HepG2 (cell line): ENCODE measurements around the gene THOC6. TPM values are rescaled to one million over a fixed set of nuclear protein-coding genes. Genes with fewer than 3 reads are reported as not detected.

Experiments
- ASH2L ChIP-seq: fragments of 300-600, 200-600 bp; sonication (generic); IDR thresholded peaks from 2 replicates; pipeline ENCODE4 v1.7.0; 2017; ENCODE audit warnings: low read depth, mild to moderate bottlenecking, moderate library complexity, mixed read lengths, low read length; ENCODE audit not compliant: insufficient read length
- BRCA1 ChIP-seq: sonication (generic); formaldehyde crosslinking; IDR thresholded peaks from 2 replicates; pipeline ENCODE4 v1.4.0; 2020; ENCODE audit warnings: missing genetic modification reagents
- GATAD1 ChIP-seq: IDR thresholded peaks from 2 replicates; pipeline ENCODE4 v1.6.1; 2016; ENCODE audit warnings: missing genetic modification reagents, missing compliant biosample characterization
- KLF16 ChIP-seq, 2 experiments: sonication (generic) in 1 of 2; formaldehyde crosslinking in 1 of 2; IDR thresholded peaks; 2 replicates each; pipeline versions ENCODE4 v1.6.1 to v1.8.0; 2016 to 2023; ENCODE audit warnings: missing genetic modification reagents in 2 of 2, missing compliant biosample characterization in 1 of 2
- SMAD3 ChIP-seq: sonication (generic); formaldehyde crosslinking; IDR thresholded peaks from 2 replicates; pipeline ENCODE4 v1.4.0; 2020; ENCODE audit warnings: missing genetic modification reagents
- SOX5 ChIP-seq: IDR thresholded peaks from 2 replicates; pipeline ENCODE4 v1.6.1; 2016; ENCODE audit warnings: borderline replicate concordance
- SP1 ChIP-seq, 2 experiments: fragments of 450-650 bp in 1 of 2; sonication (generic) in 1 of 2; formaldehyde crosslinking in 1 of 2; IDR thresholded peaks; 2 replicates each; pipeline versions ENCODE4 v1.4.0 to v1.6.1; 2016 to 2020; ENCODE audit warnings: missing genetic modification reagents in 1 of 2
- STAT6 ChIP-seq: sonication (generic); formaldehyde crosslinking; IDR thresholded peaks from 2 replicates; pipeline ENCODE4 v1.4.0; 2020; ENCODE audit warnings: missing genetic modification reagents, mild to moderate bottlenecking, borderline replicate concordance
- TEAD2 ChIP-seq: sonication (generic); formaldehyde crosslinking; IDR thresholded peaks from 2 replicates; pipeline ENCODE4 v1.9.0; 2021; ENCODE audit warnings: missing genetic modification reagents
- ZBTB20 ChIP-seq: sonication (generic); formaldehyde crosslinking; IDR thresholded peaks from 2 replicates; pipeline ENCODE4 v1.8.1; 2023; ENCODE audit warnings: missing genetic modification reagents, low read depth, mild to moderate bottlenecking, borderline replicate concordance
- ZNF142 ChIP-seq: sonication (generic); formaldehyde crosslinking; IDR thresholded peaks from 2 replicates; pipeline ENCODE4 v1.4.0; 2020; ENCODE audit warnings: missing genetic modification reagents
- ZNF512 ChIP-seq: sonication (generic); formaldehyde crosslinking; IDR thresholded peaks from 2 replicates; pipeline ENCODE4 v1.4.0; 2020; ENCODE audit warnings: mild to moderate bottlenecking, missing genetic modification reagents
- ZNF556 ChIP-seq: sonication (generic); formaldehyde crosslinking; IDR thresholded peaks from 2 replicates; pipeline ENCODE4 v1.4.0; 2020; ENCODE audit warnings: mild to moderate bottlenecking, missing genetic modification reagents, borderline replicate concordance
- ZNF772 ChIP-seq: sonication (generic); formaldehyde crosslinking; IDR thresholded peaks from 2 replicates; pipeline ENCODE4 v1.5.0; 2020; ENCODE audit warnings: mild to moderate bottlenecking, missing genetic modification reagents
- ZNF777 ChIP-seq: sonication (generic); formaldehyde crosslinking; IDR thresholded peaks from 2 replicates; pipeline ENCODE4 v1.4.0; 2020; ENCODE audit warnings: missing genetic modification reagents
- ZSCAN22 ChIP-seq: sonication (generic); formaldehyde crosslinking; IDR thresholded peaks from 2 replicates; pipeline ENCODE4 v1.4.0; 2020; ENCODE audit warnings: mild to moderate bottlenecking, missing genetic modification reagents
- polyA plus RNA-seq, 8 experiments: library from polyadenylated mRNA; depleted of rRNA in 3 of 8; stranded (reverse) in 7 of 8; unstranded in 1 of 8; fragments of >200 nt; fragmentation: Illumina TruSeq in 4 of 8; extraction: Trizol in 4 of 8; gene quantifications; 2 replicates each; pipeline versions ENCODE4 v1.2.1 to v1.2.3, GENCODE V29; 2011 to 2016; ENCODE audit warnings: low read depth in 4 of 8, missing spikeins in 1 of 8, mixed read lengths in 1 of 8; ENCODE audit not compliant: insufficient read depth in 1 of 8
- total RNA-seq, 5 experiments: library from RNA; depleted of rRNA; stranded (reverse); fragments of >200 nt; fragmentation: Illumina TruSeq; extraction: Trizol; gene quantifications; 2 replicates each; pipeline ENCODE4 v1.2.3, GENCODE V29; 2016; ENCODE audit warnings: low read depth in 1 of 5

Gene THOC6
- total and polyA plus RNA-seq, 2 of the 13 experiments (the other 11 are each of a cell fraction or from before 2014, with no cell fraction given), result 32.1 to 37.0 TPM

- TF ChIP-seq ZNF512 (CRISPR knock-in tag) (no peak), KLF16 (CRISPR knock-in tag; IDR thresholded peaks at IDR 0.05) (peak in 1 of 2 experiments; percentile 83; a peak in 2 of 4 replicates), ZNF777 (CRISPR knock-in tag) (peak; percentile 86), SMAD3 (CRISPR knock-in tag) (peak; percentile 19; the same call in 1 of the 2 replicates), ZNF772 (CRISPR knock-in tag) (peak; percentile 65), SOX5 (CRISPR knock-in tag) (peak; percentile 14; the same call in 1 of the 2 replicates), TEAD2 (no peak), ZSCAN22 (CRISPR knock-in tag) (no peak), BRCA1 (CRISPR knock-in tag) (0 out of 2 replicates have a peak, but pooled peaks have one; percentile 64), SP1 (IDR thresholded peaks at IDR 0.05) (no peak), SP1 (CRISPR knock-in tag; IDR thresholded peaks at IDR 0.05) (peak; percentile 55; the same call in 1 of the 2 replicates), GATAD1 (CRISPR knock-in tag) (peak; percentile 58), ASH2L (peak; percentile 70), ZBTB20 (CRISPR knock-in tag) (peak; percentile 61; the same call in 1 of the 2 replicates), ZNF556 (peak; percentile 77; the same call in 1 of the 2 replicates), STAT6 (no peak), ZNF142 (peak; percentile 72; the same call in 1 of the 2 replicates)
Observed at GRCh38 chr16:3020604-3021448, 3.0 kb upstream of the THOC6 start (continued).
